Esophagus squamous epithelium (tissue), 5 donors: ENCODE data around the gene INO80E. TPM values are rescaled to one million over a fixed set of nuclear protein-coding genes. Genes with fewer than 3 reads are reported as not detected.

Experiments
- DNase-seq: peaks from one replicate; lab custom pipeline; 2025; lab: John Stamatoyannopoulos, UW
- H3K27ac ChIP-seq, 4 donors: fragments of 200-600 bp; sonication (generic); one replicate each; pipeline ENCODE4 v1.5.1; 2016 to 2019; ENCODE audit warnings: mild to moderate bottlenecking in 1 of 4
- H3K27me3 ChIP-seq, 4 donors: fragments of 200-600 bp; sonication (generic); 1 replicate in 3 of 4; 2 replicates in 1 of 4; pipeline versions ENCODE4 v1.5.1 to v1.6.0; 2017 to 2021; ENCODE audit warnings: antibody characterized with exemption in 1 of 4
- H3K36me3 ChIP-seq, 3 donors: fragments of 200-600 bp; sonication (generic); one replicate each; pipeline ENCODE4 v1.5.1; 2016 to 2019
- H3K4me1 ChIP-seq, 3 donors: fragments of 200-600 bp; sonication (generic); one replicate each; pipeline ENCODE4 v1.5.1; 2017 to 2019
- H3K4me3 ChIP-seq, 4 donors: fragments of 200-600 bp; sonication (generic); 1 replicate in 3 of 4; 2 replicates in 1 of 4; pipeline ENCODE4 v1.5.1; 2016 to 2019; ENCODE audit warnings: mild to moderate bottlenecking in 2 of 4, moderate library complexity in 1 of 4
- H3K9me3 ChIP-seq, 3 donors: fragments of 200-600 bp; sonication (generic); one replicate each; pipeline ENCODE4 v1.5.1; 2016 to 2019
- POLR2A ChIP-seq, 4 donors: fragments of 450-650 bp; IDR thresholded peaks; one replicate each; pipeline ENCODE4 v1.6.1; 2017; ENCODE audit warnings: antibody characterized with exemption in 4 of 4, mild to moderate bottlenecking in 4 of 4, moderate library complexity in 3 of 4
- WGBS, 2 donors: methylation state at CpG; one replicate each; pipeline ENCODE4 v1.1.5; 2018; 5-methylcytosine and 5-hydroxymethylcytosine counted together
- intact Hi-C: fragments of 100-400 bp; cut with DNase I; formaldehyde crosslinking; loops from one replicate; pipeline ENCODE4 v1.15.0; 2022
- total RNA-seq, 4 donors: library from RNA; depleted of rRNA; stranded (reverse); fragments of >200 nt; gene quantifications; one replicate each; pipeline ENCODE4 v1.1.0, GENCODE V29; 2016
- TF ChIP-seq, protein P1 (sequence below), 6 experiments: fragments of 450-650 bp in 4 of 6; fragments of 200-600 bp in 2 of 6; sonication (generic) in 2 of 6; IDR thresholded peaks; one replicate each; pipeline ENCODE4 v1.5.1; 2016 to 2019; ENCODE audit warnings: antibody characterized with exemption in 6 of 6, mild to moderate bottlenecking in 4 of 6, moderate library complexity in 4 of 6
- donor health status: DM: yes; HTN: yes; CAD: no.

Gene INO80E
- total RNA-seq, 4 donors from 2014 or later = 34.3 to 59.9 (median 48.0) TPM

DNA sequence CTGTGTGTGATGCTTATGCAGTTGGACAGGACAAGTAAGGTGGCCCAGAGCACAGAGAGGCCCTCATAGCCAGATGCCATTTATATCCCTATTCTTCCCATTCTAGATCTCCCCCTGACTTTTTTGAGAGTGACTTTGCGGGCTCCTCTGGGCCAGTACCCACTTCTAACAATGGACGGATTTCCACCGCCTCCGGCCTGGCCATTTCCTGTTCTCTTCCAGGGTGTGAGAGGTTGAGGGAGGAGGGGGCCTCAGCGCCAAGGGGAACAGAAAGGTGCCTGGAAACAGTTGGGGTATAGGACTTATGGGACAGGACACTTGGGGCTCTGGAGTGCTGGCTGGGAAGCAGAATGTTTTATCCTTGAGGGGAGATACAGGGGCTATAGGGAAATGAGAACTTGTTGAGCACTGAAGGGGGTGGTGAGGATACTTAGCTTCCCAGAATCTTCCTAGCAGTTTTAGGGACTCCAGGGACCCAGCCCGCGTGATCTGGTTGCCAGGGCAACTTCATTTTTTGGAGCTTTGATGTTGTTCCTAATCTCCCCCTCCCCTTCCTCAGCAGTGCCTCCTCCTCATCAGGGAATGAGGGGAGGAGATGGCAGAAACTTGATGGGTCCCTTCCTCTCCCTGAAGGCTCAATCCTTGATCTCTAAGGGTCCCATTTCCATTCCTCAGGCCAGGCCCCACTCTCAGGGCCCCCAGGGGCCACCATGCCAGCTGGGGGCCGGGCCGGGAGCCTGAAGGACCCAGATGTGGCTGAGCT is 18.8 kb upstream of the INO80E start:
- no peaks in the 10 kb centered on the region for H3K9me3 ChIP-seq
- H3K27me3 ChIP-seq = no peaks in the 10 kb centered on the region
- H3K4me1 ChIP-seq = peaks cover 12 to 58% (median 23%) of the 10 kb centered on the region in 3 donors
- peak overlapping the region; percentile 17 to 97 (median 85) for H3K27ac ChIP-seq
- no peak for DNase-seq
- peak overlapping the region in 2 of 4 donors; percentile 74 to 94 for H3K4me3 ChIP-seq
- TF ChIP-seq POLR2A (IDR thresholded peaks at IDR 0.05) = no peak
- TF ChIP-seq, protein P1, sequence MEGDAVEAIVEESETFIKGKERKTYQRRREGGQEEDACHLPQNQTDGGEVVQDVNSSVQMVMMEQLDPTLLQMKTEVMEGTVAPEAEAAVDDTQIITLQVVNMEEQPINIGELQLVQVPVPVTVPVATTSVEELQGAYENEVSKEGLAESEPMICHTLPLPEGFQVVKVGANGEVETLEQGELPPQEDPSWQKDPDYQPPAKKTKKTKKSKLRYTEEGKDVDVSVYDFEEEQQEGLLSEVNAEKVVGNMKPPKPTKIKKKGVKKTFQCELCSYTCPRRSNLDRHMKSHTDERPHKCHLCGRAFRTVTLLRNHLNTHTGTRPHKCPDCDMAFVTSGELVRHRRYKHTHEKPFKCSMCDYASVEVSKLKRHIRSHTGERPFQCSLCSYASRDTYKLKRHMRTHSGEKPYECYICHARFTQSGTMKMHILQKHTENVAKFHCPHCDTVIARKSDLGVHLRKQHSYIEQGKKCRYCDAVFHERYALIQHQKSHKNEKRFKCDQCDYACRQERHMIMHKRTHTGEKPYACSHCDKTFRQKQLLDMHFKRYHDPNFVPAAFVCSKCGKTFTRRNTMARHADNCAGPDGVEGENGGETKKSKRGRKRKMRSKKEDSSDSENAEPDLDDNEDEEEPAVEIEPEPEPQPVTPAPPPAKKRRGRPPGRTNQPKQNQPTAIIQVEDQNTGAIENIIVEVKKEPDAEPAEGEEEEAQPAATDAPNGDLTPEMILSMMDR (IDR thresholded peaks at IDR 0.05) = no peak
- peaks cover 29 to 48% (median 40%) of the 10 kb centered on the region in 3 donors for H3K36me3 ChIP-seq
- intact Hi-C loops = no loop called here
- WGBS, 2 donors = 65 to 71% methylated on average over 5 to 7 of the region's 9 CpGs

GRCh38 chr16:29978081-29978480 is 18.0 kb upstream of the INO80E start:
- no peaks in the 10 kb centered on the region for H3K9me3 ChIP-seq
- 78 to 94% methylated on average over 7 to 8 of the region's 9 CpGs for WGBS, 2 donors
- no peaks in the 10 kb centered on the region for H3K27me3 ChIP-seq
- H3K27ac ChIP-seq = peak overlapping the region in 3 of 4 donors; percentile 76 to 97 (median 94)
- TF ChIP-seq, protein P1 (IDR thresholded peaks at IDR 0.05) = no peak
- no peak for TF ChIP-seq POLR2A (IDR thresholded peaks at IDR 0.05)
- peaks cover 37 to 57% (median 49%) of the 10 kb centered on the region in 3 donors for H3K36me3 ChIP-seq
- H3K4me3 ChIP-seq = no peak overlapping the region
- intact Hi-C loops = no loop called here
- no peak for DNase-seq
- peaks cover 12 to 55% (median 23%) of the 10 kb centered on the region in 3 donors for H3K4me1 ChIP-seq

DNA sequence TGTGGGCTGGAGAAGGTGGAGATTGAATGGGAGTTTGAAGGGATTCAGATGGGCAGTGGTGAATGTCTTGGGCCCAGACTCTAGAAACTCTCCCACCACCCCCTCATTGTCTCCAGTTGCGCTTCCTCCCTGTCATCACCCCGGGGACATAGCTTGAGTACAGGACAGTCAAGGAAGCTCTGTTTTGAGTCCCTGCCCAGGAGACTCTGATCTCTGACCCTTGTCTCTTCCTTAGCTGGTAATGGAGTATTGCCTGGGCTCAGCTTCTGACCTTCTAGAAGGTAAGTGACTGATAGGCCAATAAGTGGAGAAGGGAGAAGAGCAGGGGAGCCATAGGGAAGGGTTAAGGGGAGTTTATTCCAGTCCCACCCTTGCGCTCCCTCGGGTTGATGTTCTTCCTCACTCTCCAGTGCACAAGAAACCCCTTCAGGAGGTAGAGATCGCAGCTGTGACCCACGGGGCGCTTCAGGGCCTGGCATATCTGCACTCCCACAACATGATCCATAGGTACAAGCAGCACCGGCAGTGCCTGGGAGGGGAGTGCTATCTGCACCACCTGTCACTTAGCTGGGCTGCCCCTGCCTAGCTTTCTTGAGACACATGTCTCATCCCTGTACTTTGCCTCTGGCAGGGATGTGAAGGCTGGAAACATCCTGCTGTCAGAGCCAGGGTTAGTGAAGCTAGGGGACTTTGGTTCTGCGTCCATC is 17.3 kb upstream of the INO80E start:
- DNase-seq = no peak
- TF ChIP-seq, protein P1 (IDR thresholded peaks at IDR 0.05) = no peak
- TF ChIP-seq POLR2A (IDR thresholded peaks at IDR 0.05) = no peak
- Histone ChIP-seq H3K36me3 (peaks cover 43 to 63% (median 55%) of the 10 kb centered on the region in 3 donors), H3K4me1 (peaks cover 12 to 51% (median 23%) of the 10 kb centered on the region in 3 donors), H3K4me3 (no peak overlapping the region), H3K9me3 (no peaks in the 10 kb centered on the region), H3K27ac (peak overlapping the region in 2 of 4 donors; percentile 1 to 76), H3K27me3 (no peaks in the 10 kb centered on the region)
- 89 to 95% methylated on average over 5 to 8 of the region's 9 CpGs for WGBS, 2 donors
- intact Hi-C loops = no loop called here

GRCh38 chr16:29982560-29983419 is 13.3 kb upstream of the INO80E start:
- TF ChIP-seq, protein P1 (IDR thresholded peaks at IDR 0.05) = no peak
- TF ChIP-seq POLR2A (IDR thresholded peaks at IDR 0.05) = no peak
- Histone ChIP-seq H3K27ac (no peak overlapping the region), H3K9me3 (no peaks in the 10 kb centered on the region), H3K4me1 (peaks cover 0 to 12% (median 0%) of the 10 kb centered on the region in 3 donors), H3K36me3 (peaks cover 74 to 100% (median 93%) of the 10 kb centered on the region in 3 donors), H3K4me3 (no peak overlapping the region), H3K27me3 (no peaks in the 10 kb centered on the region)
- WGBS, 2 donors = 78 to 84% methylated on average over 12 to 16 of the region's 24 CpGs
- DNase-seq = no peak
- intact Hi-C loops = no loop called here
